Measurements from ENCODE around the gene DYNC1H1. TPM values are rescaled to one million over a fixed set of nuclear protein-coding genes. Genes with fewer than 3 reads are reported as not detected.

The DYNC1H1 gene
- polyA plus RNA-seq, 1 donor (not counting 4 experiments of a cell fraction or from before 2014, with no cell fraction given) = 166 TPM

DNA sequence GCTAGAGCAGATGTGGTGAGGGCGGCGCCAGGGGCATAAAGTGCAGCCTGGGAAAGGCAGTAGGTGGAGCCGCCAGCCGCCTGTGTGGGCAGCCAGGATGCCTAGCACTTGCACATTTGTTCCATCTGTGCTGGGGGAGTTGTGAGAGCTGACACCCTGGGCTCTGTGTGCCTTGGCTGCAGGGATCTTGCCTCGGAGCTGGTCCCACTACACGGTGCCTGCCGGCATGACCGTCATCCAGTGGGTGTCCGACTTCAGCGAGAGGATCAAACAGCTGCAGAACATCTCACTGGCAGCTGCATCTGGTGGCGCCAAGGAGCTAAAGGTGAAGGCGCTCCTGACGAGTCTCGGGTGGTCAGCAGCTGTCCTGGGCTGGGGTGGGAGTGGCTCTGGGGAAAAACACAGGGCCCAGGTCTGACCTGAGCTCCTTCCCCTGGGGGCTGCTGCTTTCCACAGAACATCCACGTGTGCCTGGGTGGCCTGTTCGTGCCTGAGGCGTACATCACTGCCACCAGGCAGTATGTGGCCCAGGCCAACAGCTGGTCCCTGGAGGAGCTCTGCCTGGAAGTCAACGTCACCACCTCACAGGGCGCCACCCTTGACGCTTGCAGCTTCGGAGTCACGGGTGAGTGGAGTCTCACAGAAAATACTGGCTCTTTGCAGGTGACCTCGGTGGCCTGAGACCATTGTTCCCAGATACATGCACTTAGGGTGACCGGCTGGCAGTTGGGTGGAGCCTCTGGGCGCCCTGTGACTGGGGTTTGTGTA, 85.1 kb downstream of the DYNC1H1 start:
- no peak overlapping the region for H3K4me2 ChIP-seq (ENCODE audit: control insufficient read depth, extremely low read depth, insufficient read depth, low read depth, low read length)
- no peaks in the 10 kb centered on the region for H3K27me3 ChIP-seq (ENCODE audit: control insufficient read depth, extremely low read depth, insufficient read depth, low read length)
- H3K4me3 ChIP-seq (ENCODE audit: control insufficient read depth in 2 of 3, extremely low read depth in 1 of 3, insufficient read depth in 2 of 3, low read depth in 1 of 3, low read length in 3 of 3) = no peak overlapping the region
- H3K9ac ChIP-seq (ENCODE audit: control insufficient read depth, extremely low read depth, insufficient read depth, low read length) = no peak overlapping the region
- H2AFZ ChIP-seq (ENCODE audit: control insufficient read depth, low read length) = no peak overlapping the region
- TF ChIP-seq, protein P1, sequence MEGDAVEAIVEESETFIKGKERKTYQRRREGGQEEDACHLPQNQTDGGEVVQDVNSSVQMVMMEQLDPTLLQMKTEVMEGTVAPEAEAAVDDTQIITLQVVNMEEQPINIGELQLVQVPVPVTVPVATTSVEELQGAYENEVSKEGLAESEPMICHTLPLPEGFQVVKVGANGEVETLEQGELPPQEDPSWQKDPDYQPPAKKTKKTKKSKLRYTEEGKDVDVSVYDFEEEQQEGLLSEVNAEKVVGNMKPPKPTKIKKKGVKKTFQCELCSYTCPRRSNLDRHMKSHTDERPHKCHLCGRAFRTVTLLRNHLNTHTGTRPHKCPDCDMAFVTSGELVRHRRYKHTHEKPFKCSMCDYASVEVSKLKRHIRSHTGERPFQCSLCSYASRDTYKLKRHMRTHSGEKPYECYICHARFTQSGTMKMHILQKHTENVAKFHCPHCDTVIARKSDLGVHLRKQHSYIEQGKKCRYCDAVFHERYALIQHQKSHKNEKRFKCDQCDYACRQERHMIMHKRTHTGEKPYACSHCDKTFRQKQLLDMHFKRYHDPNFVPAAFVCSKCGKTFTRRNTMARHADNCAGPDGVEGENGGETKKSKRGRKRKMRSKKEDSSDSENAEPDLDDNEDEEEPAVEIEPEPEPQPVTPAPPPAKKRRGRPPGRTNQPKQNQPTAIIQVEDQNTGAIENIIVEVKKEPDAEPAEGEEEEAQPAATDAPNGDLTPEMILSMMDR (optimal IDR thresholded peaks at IDR 0.05 in 1 of 3, IDR thresholded peaks at IDR 0.05 in 1 of 3, conservative IDR thresholded peaks at IDR 0.05 in 1 of 3; ENCODE audit: extremely low read depth in 1 of 3, insufficient read depth in 2 of 3, low read length in 3 of 3) = no peak
- no peak for TF ChIP-seq EZH2 (IDR thresholded peaks at IDR 0.05; ENCODE audit: low read length)
- DNase-seq (ENCODE audit: low read depth, low spot score) (no peak), FAIRE-seq (no peak)
- no peaks in the 10 kb centered on the region for H4K20me1 ChIP-seq (ENCODE audit: control insufficient read depth, extremely low read depth, insufficient read depth, low read length)
- no peaks in the 10 kb centered on the region for H3K79me2 ChIP-seq (ENCODE audit: control insufficient read depth, insufficient read depth, low read length)
- peaks cover 41 to 51% of the 10 kb centered on the region in 2 experiments for H3K36me3 ChIP-seq (ENCODE audit: control insufficient read depth in 2 of 2, extremely low read depth in 1 of 2, insufficient read depth in 2 of 2, low read length in 2 of 2)
- dilution Hi-C loops (cut with MboI; ENCODE audit: extremely low pct_ligation_motif_present, low sequenced_read_pairs) = no loop called here
- H3K4me1 ChIP-seq (ENCODE audit: control insufficient read depth, extremely low read depth, insufficient read depth, low read length) = no peaks in the 10 kb centered on the region
- H3K9me1 ChIP-seq (ENCODE audit: control insufficient read depth, extremely low read depth, insufficient read depth, low read length) = no peaks in the 10 kb centered on the region
- no peak overlapping the region for H3K27ac ChIP-seq (ENCODE audit: control insufficient read depth, insufficient read depth, low read length)
- H3K9me3 ChIP-seq (ENCODE audit: control insufficient read depth, low read depth, low read length) = no peaks in the 10 kb centered on the region

DNA sequence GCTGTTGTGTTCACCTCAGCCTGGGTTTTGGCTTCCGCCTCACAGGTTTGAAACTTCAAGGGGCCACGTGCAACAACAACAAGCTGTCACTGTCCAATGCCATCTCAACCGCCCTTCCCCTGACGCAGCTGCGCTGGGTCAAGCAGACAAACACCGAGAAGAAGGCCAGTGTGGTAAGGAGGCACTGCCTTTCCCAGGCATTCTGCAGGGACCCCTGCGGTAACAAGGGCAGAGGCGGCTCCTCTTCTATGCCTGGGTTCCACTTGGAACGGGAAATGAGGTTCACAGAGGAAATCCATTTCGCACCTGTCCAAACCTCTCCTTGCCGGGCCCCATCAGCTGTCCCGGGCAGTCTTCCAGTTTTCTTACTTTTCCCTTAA, 85.6 kb downstream of the DYNC1H1 start:
- dilution Hi-C loops (cut with MboI; ENCODE audit: extremely low pct_ligation_motif_present, low sequenced_read_pairs) = no loop called here
- no peak for DNase-seq (ENCODE audit: low read depth, low spot score)
- FAIRE-seq = no peak
- H3K9me1 ChIP-seq (ENCODE audit: control insufficient read depth, extremely low read depth, insufficient read depth, low read length) = no peaks in the 10 kb centered on the region
- H3K27ac ChIP-seq (ENCODE audit: control insufficient read depth, insufficient read depth, low read length) = no peak overlapping the region
- H2AFZ ChIP-seq (ENCODE audit: control insufficient read depth, low read length) = no peak overlapping the region
- no peaks in the 10 kb centered on the region for H4K20me1 ChIP-seq (ENCODE audit: control insufficient read depth, extremely low read depth, insufficient read depth, low read length)
- TF ChIP-seq, protein P1 (optimal IDR thresholded peaks at IDR 0.05 in 1 of 3, IDR thresholded peaks at IDR 0.05 in 1 of 3, conservative IDR thresholded peaks at IDR 0.05 in 1 of 3; ENCODE audit: extremely low read depth in 1 of 3, insufficient read depth in 2 of 3, low read length in 3 of 3) = no peak
- TF ChIP-seq EZH2 (IDR thresholded peaks at IDR 0.05; ENCODE audit: low read length) = no peak
- H3K4me3 ChIP-seq (ENCODE audit: control insufficient read depth in 2 of 3, extremely low read depth in 1 of 3, insufficient read depth in 2 of 3, low read depth in 1 of 3, low read length in 3 of 3) = no peak overlapping the region
- no peaks in the 10 kb centered on the region for H3K79me2 ChIP-seq (ENCODE audit: control insufficient read depth, insufficient read depth, low read length)
- peaks cover 2% of the 10 kb centered on the region for H3K4me1 ChIP-seq (ENCODE audit: control insufficient read depth, extremely low read depth, insufficient read depth, low read length)
- no peak overlapping the region for H3K4me2 ChIP-seq (ENCODE audit: control insufficient read depth, extremely low read depth, insufficient read depth, low read depth, low read length)
- H3K9me3 ChIP-seq (ENCODE audit: control insufficient read depth, low read depth, low read length) = no peaks in the 10 kb centered on the region
- no peaks in the 10 kb centered on the region for H3K27me3 ChIP-seq (ENCODE audit: control insufficient read depth, extremely low read depth, insufficient read depth, low read length)
- H3K36me3 ChIP-seq (ENCODE audit: control insufficient read depth in 2 of 2, extremely low read depth in 1 of 2, insufficient read depth in 2 of 2, low read length in 2 of 2) = peaks cover 38 to 49% of the 10 kb centered on the region in 2 experiments
- no peak overlapping the region for H3K9ac ChIP-seq (ENCODE audit: control insufficient read depth, extremely low read depth, insufficient read depth, low read length)
